ENCODE data around the gene PTGIS. TPM values are rescaled to one million over a fixed set of nuclear protein-coding genes. Genes with fewer than 3 reads are reported as not detected.

The PTGIS gene
- total RNA-seq, 2 experiments from 2014 or later = not detected

DNA sequence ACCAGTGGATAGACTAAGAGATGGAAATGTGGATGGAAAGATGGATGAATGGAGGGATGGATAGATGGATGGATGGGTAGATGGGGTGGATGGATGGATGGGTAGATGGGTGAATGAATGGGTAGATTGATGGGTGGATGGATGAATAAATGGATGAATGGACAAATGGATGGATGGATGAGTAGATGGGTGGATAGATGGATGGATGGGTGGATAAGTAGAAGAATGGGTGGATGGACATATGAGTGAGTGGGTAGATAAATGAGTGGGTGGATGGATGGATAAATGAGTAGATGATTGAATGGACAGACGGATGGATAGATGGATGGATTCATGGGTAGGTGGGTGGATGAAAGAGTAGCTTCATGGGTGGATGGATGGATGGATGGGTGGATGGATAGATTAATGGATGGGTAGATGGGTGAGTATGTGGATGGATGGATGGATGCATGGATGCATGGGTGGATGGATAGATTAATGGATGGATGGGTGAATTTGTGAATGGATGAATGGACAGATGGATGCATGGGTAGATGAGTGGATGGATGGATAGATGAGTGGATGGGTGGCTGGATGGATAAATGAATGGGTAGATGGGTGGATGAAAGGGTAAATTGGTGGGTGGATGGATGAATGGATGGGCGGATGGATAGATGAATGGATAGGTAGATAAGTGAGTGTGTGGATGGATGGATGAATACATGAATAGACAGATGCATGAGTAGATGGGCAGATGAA, 56.0 kb downstream of the PTGIS start:
- Histone ChIP-seq H3K9me2 (ENCODE audit: insufficient read depth, low read length) (no peaks in the 10 kb centered on the region), H3K4me3 (ENCODE audit: low read depth, low read length, poor library complexity, severe bottlenecking) (no peak overlapping the region), H3K4me1 (ENCODE audit: insufficient read depth, low read length, poor library complexity, severe bottlenecking) (no peaks in the 10 kb centered on the region), H3K4me2 (ENCODE audit: low read length) (no peak overlapping the region), H3K9me3 (ENCODE audit: low read length) (no peaks in the 10 kb centered on the region), H4K20me1 (ENCODE audit: insufficient read depth, low read length) (no peaks in the 10 kb centered on the region), H3K79me2 (ENCODE audit: insufficient read depth, low read depth, low read length) (no peaks in the 10 kb centered on the region), H3K27ac (ENCODE audit: low read depth, low read length, poor library complexity, severe bottlenecking) (no peak overlapping the region), H2AFZ (ENCODE audit: low read length) (no peak overlapping the region), H3K36me3 (ENCODE audit: insufficient read depth, low read length) (no peaks in the 10 kb centered on the region)
- intact Hi-C loops (cut with micrococcal nuclease; ENCODE audit: unreplicated experiment) = no loop called here
- TF ChIP-seq EZH2phosphoT487 (IDR thresholded peaks at IDR 0.05; ENCODE audit: borderline replicate concordance, low read depth, low read length) = no peak
- TF ChIP-seq, protein P1, sequence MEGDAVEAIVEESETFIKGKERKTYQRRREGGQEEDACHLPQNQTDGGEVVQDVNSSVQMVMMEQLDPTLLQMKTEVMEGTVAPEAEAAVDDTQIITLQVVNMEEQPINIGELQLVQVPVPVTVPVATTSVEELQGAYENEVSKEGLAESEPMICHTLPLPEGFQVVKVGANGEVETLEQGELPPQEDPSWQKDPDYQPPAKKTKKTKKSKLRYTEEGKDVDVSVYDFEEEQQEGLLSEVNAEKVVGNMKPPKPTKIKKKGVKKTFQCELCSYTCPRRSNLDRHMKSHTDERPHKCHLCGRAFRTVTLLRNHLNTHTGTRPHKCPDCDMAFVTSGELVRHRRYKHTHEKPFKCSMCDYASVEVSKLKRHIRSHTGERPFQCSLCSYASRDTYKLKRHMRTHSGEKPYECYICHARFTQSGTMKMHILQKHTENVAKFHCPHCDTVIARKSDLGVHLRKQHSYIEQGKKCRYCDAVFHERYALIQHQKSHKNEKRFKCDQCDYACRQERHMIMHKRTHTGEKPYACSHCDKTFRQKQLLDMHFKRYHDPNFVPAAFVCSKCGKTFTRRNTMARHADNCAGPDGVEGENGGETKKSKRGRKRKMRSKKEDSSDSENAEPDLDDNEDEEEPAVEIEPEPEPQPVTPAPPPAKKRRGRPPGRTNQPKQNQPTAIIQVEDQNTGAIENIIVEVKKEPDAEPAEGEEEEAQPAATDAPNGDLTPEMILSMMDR (conservative IDR thresholded peaks at IDR 0.05; ENCODE audit: low read length) = no peak
- no peak for DNase-seq (ENCODE audit: low spot score)
- ChIA-PET POLR2A (no interaction called here), CTCF (ENCODE audit: unreplicated experiment) (no interaction called here)
- BruUV-seq (replicated peaks) = no TSS peak

DNA sequence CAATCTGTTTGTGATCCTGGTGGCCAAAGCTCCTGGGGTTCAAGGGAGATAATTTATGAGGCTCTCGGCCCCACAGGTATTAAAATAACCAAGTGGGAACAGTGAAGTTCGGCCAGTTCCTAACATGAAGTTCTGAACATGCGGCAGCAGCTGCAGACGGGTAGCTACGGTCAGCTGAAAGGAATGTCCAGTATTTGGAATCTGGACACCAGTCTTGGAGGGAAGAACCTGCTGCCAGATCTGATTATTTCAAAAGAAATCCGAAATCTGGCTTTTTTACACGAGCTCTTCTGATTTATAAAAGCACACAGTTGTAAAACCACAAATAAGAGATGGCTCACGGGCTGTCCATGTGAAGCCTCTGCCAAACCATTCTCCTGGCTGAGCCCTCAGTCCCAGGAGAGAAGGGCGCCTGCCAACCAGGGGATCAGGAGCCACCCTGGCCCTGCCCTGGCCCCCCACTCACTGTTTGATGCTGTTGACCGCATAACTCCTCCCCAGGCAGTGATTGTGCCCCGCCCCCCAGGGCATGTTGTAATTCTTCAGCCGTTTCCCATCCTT, 57.3 kb downstream of the PTGIS start:
- intact Hi-C loops (cut with micrococcal nuclease; ENCODE audit: unreplicated experiment) = no loop called here
- Histone ChIP-seq H3K4me2 (ENCODE audit: low read length) (no peak overlapping the region), H3K4me3 (ENCODE audit: low read depth, low read length, poor library complexity, severe bottlenecking) (no peak overlapping the region), H3K79me2 (ENCODE audit: insufficient read depth, low read depth, low read length) (no peaks in the 10 kb centered on the region), H3K9me3 (ENCODE audit: low read length) (no peaks in the 10 kb centered on the region), H3K27ac (ENCODE audit: low read depth, low read length, poor library complexity, severe bottlenecking) (no peak overlapping the region), H3K9me2 (ENCODE audit: insufficient read depth, low read length) (no peaks in the 10 kb centered on the region), H4K20me1 (ENCODE audit: insufficient read depth, low read length) (no peaks in the 10 kb centered on the region), H3K36me3 (ENCODE audit: insufficient read depth, low read length) (no peaks in the 10 kb centered on the region), H2AFZ (ENCODE audit: low read length) (no peak overlapping the region), H3K4me1 (ENCODE audit: insufficient read depth, low read length, poor library complexity, severe bottlenecking) (no peaks in the 10 kb centered on the region)
- TF ChIP-seq, protein P1 (conservative IDR thresholded peaks at IDR 0.05; ENCODE audit: low read length) = no peak
- no peak for TF ChIP-seq EZH2phosphoT487 (IDR thresholded peaks at IDR 0.05; ENCODE audit: borderline replicate concordance, low read depth, low read length)
- ChIA-PET CTCF (ENCODE audit: unreplicated experiment) (no interaction called here), POLR2A (no interaction called here)
- DNase-seq (ENCODE audit: low spot score) = no peak
- BruUV-seq (replicated peaks) = no TSS peak
